HepG2 (cell line): Measurements from ENCODE around the gene SURF2. TPM values are rescaled to one million over a fixed set of nuclear protein-coding genes. Genes with fewer than 3 reads are reported as not detected.
"Not testable (repeated sequence)": the region's sequence is repeated elsewhere in the genome, so short reads cannot be mapped to it uniquely, and the experiment has no call there.

Experiments
- ATAC-seq: fragments of 200-7000 bp; cut with Tn5 transposase; 3 replicates; pipeline ENCODE4 v1.9.1; 2020; ENCODE audit warnings: mild to moderate bottlenecking, moderate library complexity
- BruUV-seq: library from RNA; stranded (reverse); fragments of 400-500 nt; replicated peaks from 2 replicates; lab custom pipeline; 2021; lab: Mats Ljungman, UMichigan
- CTCF ChIA-PET: fragments of 300-600 bp; formaldehyde crosslinking; extraction: SDS; loops from one replicate; lab custom pipeline; 2021; ENCODE audit warnings: low total read pairs, inconsistent platforms, low intra/inter-chr PET ratio; lab: Yijun Ruan, JAX
- POLR2A ChIA-PET: fragments of 350-600 bp; sonication (Branson Sonifier 250); formaldehyde crosslinking; loops from one replicate; lab custom pipeline; 2020; ENCODE audit warnings: antibody characterized with exemption, inconsistent platforms; lab: Yijun Ruan, JAX
- DNase-seq: peaks from one replicate; pipeline ENCODE4 v3.0.0-alpha.2; 2015; ENCODE audit warnings: low spot score
- FAIRE-seq: peaks from 3 replicates; lab custom pipeline; 2011; peaks lifted over from hg19 to GRCh38; lab: Jason Lieb, UNC
- H2AFZ ChIP-seq: one replicate; pipeline ENCODE4 v1.6.1; 2011; ENCODE audit warnings: low read length, inconsistent platforms
- H3K27ac ChIP-seq: fragments of 300-600 bp; 3 replicates; pipeline ENCODE4 v1.8.0; 2011; ENCODE audit warnings: mixed run types, mild to moderate bottlenecking, mixed read lengths, low read length, inconsistent platforms; ENCODE audit not compliant: insufficient read depth; ENCODE audit errors: extremely low read length
- H3K27me3 ChIP-seq, 2 experiments: fragments of 200-600 bp in 1 of 2; 2 replicates in 1 of 2; 3 replicates in 1 of 2; pipeline versions ENCODE4 v1.6.0 to v1.8.0; 2011; ENCODE audit warnings: low read length in 2 of 2, mild to moderate bottlenecking in 2 of 2, moderate library complexity in 2 of 2, inconsistent platforms in 1 of 2; ENCODE audit not compliant: insufficient read depth in 2 of 2, control insufficient read depth in 1 of 2
- H3K36me3 ChIP-seq, 2 experiments: fragments of 200-600 bp in 1 of 2; replicated peaks in 1 of 2; 2 replicates in 1 of 2; 3 replicates in 1 of 2; pipeline versions ENCODE4 v1.5.1 to v1.8.0; 2011; ENCODE audit warnings: low read length in 2 of 2, inconsistent platforms in 1 of 2; ENCODE audit not compliant: insufficient read depth in 2 of 2, control insufficient read depth in 1 of 2
- H3K4me1 ChIP-seq: 2 replicates; pipeline ENCODE4 v1.5.1; 2012; ENCODE audit warnings: low read length, inconsistent platforms; ENCODE audit not compliant: insufficient read depth
- H3K4me2 ChIP-seq: 2 replicates; pipeline ENCODE4 v1.6.0; 2011; ENCODE audit warnings: low read depth, low read length, inconsistent platforms
- H3K4me3 ChIP-seq, 3 experiments: fragments of 200-600 bp in 1 of 3; sonication (generic), shearing (Covaris generic) in 1 of 3; replicated peaks in 1 of 3; 2 replicates each; pipeline ENCODE4 v1.5.1; 2011 to 2016; ENCODE audit warnings: low read length in 3 of 3, inconsistent platforms in 2 of 3, low read depth in 2 of 3, mild to moderate bottlenecking in 2 of 3, control low read depth in 1 of 3, mixed read lengths in 1 of 3; ENCODE audit not compliant: insufficient read depth in 1 of 3
- H3K79me2 ChIP-seq: one replicate; pipeline ENCODE4 v1.6.1; 2011; ENCODE audit warnings: low read length, inconsistent platforms; ENCODE audit not compliant: insufficient read depth
- H3K9ac ChIP-seq: 2 replicates; pipeline ENCODE4 v1.6.0; 2011; ENCODE audit warnings: mild to moderate bottlenecking, low read depth, low read length, inconsistent platforms; ENCODE audit not compliant: insufficient read depth
- H3K9me3 ChIP-seq: 2 replicates; pipeline ENCODE4 v1.5.1; 2012; ENCODE audit warnings: mild to moderate bottlenecking, low read length
- H4K20me1 ChIP-seq: 2 replicates; pipeline ENCODE4 v1.6.0; 2011; ENCODE audit warnings: inconsistent platforms, mild to moderate bottlenecking, low read length, moderate library complexity; ENCODE audit not compliant: insufficient read depth
- AKNA ChIP-seq: sonication (generic); formaldehyde crosslinking; IDR thresholded peaks from 2 replicates; pipeline ENCODE4 v1.4.0; 2020; ENCODE audit warnings: missing genetic modification reagents, borderline replicate concordance
- CC2D1A ChIP-seq: sonication (generic); formaldehyde crosslinking; IDR thresholded peaks from 2 replicates; pipeline ENCODE4 v1.8.1; 2023; ENCODE audit warnings: mild to moderate bottlenecking, missing genetic modification reagents
- HOXA7 ChIP-seq: sonication (generic); formaldehyde crosslinking; IDR thresholded peaks from 2 replicates; pipeline ENCODE4 v1.8.1; 2022; ENCODE audit warnings: mild to moderate bottlenecking, missing genetic modification reagents, moderate library complexity
- SETDB1 ChIP-seq: sonication (generic); formaldehyde crosslinking; IDR thresholded peaks from 2 replicates; pipeline ENCODE4 v1.5.1; 2020; ENCODE audit warnings: missing genetic modification reagents, mild to moderate bottlenecking, borderline replicate concordance
- SSRP1 ChIP-seq: IDR thresholded peaks from 2 replicates; pipeline ENCODE4 v1.6.1; 2016; ENCODE audit warnings: control low read depth
- TAF1 ChIP-seq: sonication (generic); formaldehyde crosslinking; IDR thresholded peaks from 2 replicates; pipeline ENCODE4 v1.4.0; 2020; ENCODE audit warnings: missing genetic modification reagents
- YEATS4 ChIP-seq: sonication (generic); formaldehyde crosslinking; IDR thresholded peaks from 2 replicates; pipeline ENCODE4 v1.4.0; 2020; ENCODE audit warnings: missing genetic modification reagents, borderline replicate concordance
- WGBS: methylation state at CpG from one replicate; pipeline ENCODE4 v1.1.6; 2017; ENCODE audit warnings: low lambda C conversion rate; 5-methylcytosine and 5-hydroxymethylcytosine counted together
- in situ Hi-C: cut with HindIII; loops from 2 replicates; pipeline ENCODE4 v1.10.0; 2017; ENCODE audit warnings: low pct_unique_long_range_greater_than_20kb; ENCODE audit not compliant: extremely low pct_ligation_motif_present
- intact Hi-C: fragments of 100-400 bp; cut with micrococcal nuclease; formaldehyde crosslinking; loops from one replicate; pipeline ENCODE4 v1.10.0; 2022; ENCODE audit not compliant: unreplicated experiment
- polyA plus RNA-seq, 8 experiments: library from polyadenylated mRNA; depleted of rRNA in 3 of 8; stranded (reverse) in 7 of 8; unstranded in 1 of 8; fragments of >200 nt; fragmentation: Illumina TruSeq in 4 of 8; extraction: Trizol in 4 of 8; gene quantifications; 2 replicates each; pipeline versions ENCODE4 v1.2.1 to v1.2.3, GENCODE V29; 2011 to 2016; ENCODE audit warnings: low read depth in 4 of 8, missing spikeins in 1 of 8, mixed read lengths in 1 of 8; ENCODE audit not compliant: insufficient read depth in 1 of 8
- total RNA-seq, 5 experiments: library from RNA; depleted of rRNA; stranded (reverse); fragments of >200 nt; fragmentation: Illumina TruSeq; extraction: Trizol; gene quantifications; 2 replicates each; pipeline ENCODE4 v1.2.3, GENCODE V29; 2016; ENCODE audit warnings: low read depth in 1 of 5

The SURF2 gene
- total and polyA plus RNA-seq, 2 of the 13 experiments (the other 11 are each of a cell fraction or from before 2014, with no cell fraction given): 6.3 to 13.6 TPM

- TF ChIP-seq HOXA7: no peak
- POLR2A ChIA-PET: no interaction called here
- CTCF ChIA-PET: no interaction called here
- no TSS peak for BruUV-seq
- Histone ChIP-seq H3K9me3 (peaks cover 9% of the 10 kb centered on the region; the same call in 1 of the 2 replicates), H3K9ac (no peak overlapping the region), H4K20me1 (no peaks in the 10 kb centered on the region), H3K4me3 (no peak overlapping the region), H3K27ac (no peak overlapping the region), H2AFZ (no peak overlapping the region), H3K27me3 (peaks cover 1 to 2% of the 10 kb centered on the region in 2 experiments; a peak in 2 of 5 replicates), H3K4me2 (no peak overlapping the region), H3K4me1 (no peaks in the 10 kb centered on the region), H3K36me3 (no peaks in the 10 kb centered on the region), H3K79me2 (no peaks in the 10 kb centered on the region)
- intact Hi-C loops: no loop called here
- no peak for FAIRE-seq
- in situ Hi-C loops: loop anchor here (10.0 kb wide), 1 partner anchor 78 kb away; no protein-coding TSS in a partner anchor
- DNase-seq: no peak
- WGBS: 54% methylated on average over 10 of the region's 10 CpGs
- no peak for ATAC-seq
Observed at GRCh38 chr9:133323211-133323610, 33.1 kb upstream of the SURF2 start.

- POLR2A ChIA-PET: no interaction called here
- no peak for ATAC-seq
- no peak for FAIRE-seq
- Histone ChIP-seq H3K27me3 (peaks cover 0 to 1% of the 10 kb centered on the region in 2 experiments; a peak in 2 of 5 replicates), H3K27ac (no peak overlapping the region), H3K9ac (no peak overlapping the region), H3K9me3 (peaks cover 9% of the 10 kb centered on the region; the same call in 1 of the 2 replicates), H3K4me1 (no peaks in the 10 kb centered on the region), H3K4me2 (no peak overlapping the region), H4K20me1 (no peaks in the 10 kb centered on the region), H3K79me2 (no peaks in the 10 kb centered on the region), H3K4me3 (no peak overlapping the region), H3K36me3 (no peaks in the 10 kb centered on the region), H2AFZ (no peak overlapping the region)
- in situ Hi-C loops: loop anchor here (10.0 kb wide), 1 partner anchor 79 kb away; no protein-coding TSS in a partner anchor
- CTCF ChIA-PET: no interaction called here
- TF ChIP-seq CC2D1A (no peak), SSRP1 (CRISPR knock-in tag) (no peak), YEATS4 (no peak), AKNA (CRISPR knock-in tag) (no peak), TAF1 (no peak), SETDB1 (no peak)
- intact Hi-C loops: no loop called here
- no peak for DNase-seq
- BruUV-seq: no TSS peak
- 31% methylated on average over 13 of the region's 13 CpGs for WGBS
Observed at GRCh38 chr9:133323991-133324703, 32.2 kb upstream of the SURF2 start.

GRCh38 chr9:133327021-133327420, 29.3 kb upstream of the SURF2 start:
- H3K27me3 ChIP-seq, H4K20me1 ChIP-seq, ATAC-seq, intact Hi-C loops, H3K9me3 ChIP-seq, FAIRE-seq, CTCF ChIA-PET, BruUV-seq, POLR2A ChIA-PET, H3K9ac ChIP-seq, H3K27ac ChIP-seq, H3K79me2 ChIP-seq, H3K4me3 ChIP-seq, H3K4me1 ChIP-seq, H2AFZ ChIP-seq, DNase-seq, H3K4me2 ChIP-seq: not testable (repeated sequence)
- peaks cover 3 to 13% of the 10 kb centered on the region in 2 experiments; a peak in 3 of 5 replicates for H3K36me3 ChIP-seq
- WGBS: 44% methylated on average over 6 of the region's 6 CpGs
- in situ Hi-C loops: loop anchor here (10.0 kb wide), 1 partner anchor 82 kb away; no protein-coding TSS in a partner anchor
